Glutamatergic neuron (in vitro differentiated cells): ENCODE results near the gene BLOC1S3. TPM values are rescaled to one million over a fixed set of nuclear protein-coding genes. Genes with fewer than 3 reads are reported as not detected.

Experiments used
- DNase-seq: peaks from one replicate; pipeline ENCODE4 v3.0.0; 2022
- H3K27ac Mint-ChIP-seq: one replicate; pipeline ENCODE4 v1.8.0; 2020; ENCODE audit warnings: mild to moderate bottlenecking, mixed read lengths, inconsistent platforms; ENCODE audit not compliant: unreplicated experiment
- H3K27me3 Mint-ChIP-seq: one replicate; pipeline ENCODE4 v1.8.0; 2020; ENCODE audit warnings: mild to moderate bottlenecking, moderate library complexity, mixed read lengths, inconsistent platforms; ENCODE audit not compliant: unreplicated experiment
- H3K36me3 Mint-ChIP-seq: one replicate; pipeline ENCODE4 v1.8.0; 2020; ENCODE audit warnings: mild to moderate bottlenecking, mixed read lengths, inconsistent platforms; ENCODE audit not compliant: unreplicated experiment
- H3K4me1 Mint-ChIP-seq: one replicate; pipeline ENCODE4 v1.8.0; 2020; ENCODE audit warnings: mild to moderate bottlenecking, low read depth, mixed read lengths, inconsistent platforms; ENCODE audit not compliant: unreplicated experiment
- H3K4me3 Mint-ChIP-seq: one replicate; pipeline ENCODE4 v1.8.0; 2020; ENCODE audit warnings: mild to moderate bottlenecking, mixed read lengths, inconsistent platforms; ENCODE audit not compliant: unreplicated experiment
- H3K9me3 Mint-ChIP-seq: one replicate; pipeline ENCODE4 v1.8.0; 2020; ENCODE audit warnings: mild to moderate bottlenecking, moderate library complexity, mixed read lengths, inconsistent platforms; ENCODE audit not compliant: unreplicated experiment
- total RNA-seq: library from RNA; stranded (reverse); fragmentation: NEBNext Ultra II Directional; extraction: Animal tissue kit (Norgen Biotek cat#: 25700); gene quantifications from one replicate; pipeline ENCODE4 v1.2.1, GENCODE V29; 2021; ENCODE audit not compliant: unreplicated experiment
- TF ChIP-seq, protein P1 (sequence below): fragments of 200-600 bp; sonication (generic); IDR thresholded peaks from one replicate; pipeline ENCODE4 v1.5.0; 2021; ENCODE audit not compliant: partially characterized antibody, unreplicated experiment

BLOC1S3 gene
- total RNA-seq, 1 donor from 2014 or later = 8.1 TPM

DNA sequence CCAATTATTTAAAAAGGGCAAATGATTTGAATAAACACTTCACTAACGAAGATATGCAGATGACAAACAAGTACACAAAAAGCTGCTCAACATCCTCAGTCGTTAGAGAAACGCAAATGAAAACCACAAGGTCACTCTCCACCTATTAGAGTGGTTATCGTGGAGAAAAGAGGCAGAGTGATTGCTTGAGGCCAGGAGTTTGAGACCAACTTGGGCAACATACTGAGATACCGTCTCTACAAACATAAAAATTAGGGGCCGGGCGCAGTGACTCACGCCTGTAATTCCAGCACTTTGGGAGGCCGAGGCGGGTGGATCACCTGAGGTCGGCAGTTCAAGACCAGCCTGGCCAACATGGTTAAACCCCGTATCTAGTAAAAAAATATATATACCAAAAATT, 27.2 kb downstream of the BLOC1S3 start:
- H3K4me1 Mint-ChIP-seq = no peaks in the 10 kb centered on the region
- no peaks in the 10 kb centered on the region for H3K9me3 Mint-ChIP-seq
- TF ChIP-seq, protein P1, sequence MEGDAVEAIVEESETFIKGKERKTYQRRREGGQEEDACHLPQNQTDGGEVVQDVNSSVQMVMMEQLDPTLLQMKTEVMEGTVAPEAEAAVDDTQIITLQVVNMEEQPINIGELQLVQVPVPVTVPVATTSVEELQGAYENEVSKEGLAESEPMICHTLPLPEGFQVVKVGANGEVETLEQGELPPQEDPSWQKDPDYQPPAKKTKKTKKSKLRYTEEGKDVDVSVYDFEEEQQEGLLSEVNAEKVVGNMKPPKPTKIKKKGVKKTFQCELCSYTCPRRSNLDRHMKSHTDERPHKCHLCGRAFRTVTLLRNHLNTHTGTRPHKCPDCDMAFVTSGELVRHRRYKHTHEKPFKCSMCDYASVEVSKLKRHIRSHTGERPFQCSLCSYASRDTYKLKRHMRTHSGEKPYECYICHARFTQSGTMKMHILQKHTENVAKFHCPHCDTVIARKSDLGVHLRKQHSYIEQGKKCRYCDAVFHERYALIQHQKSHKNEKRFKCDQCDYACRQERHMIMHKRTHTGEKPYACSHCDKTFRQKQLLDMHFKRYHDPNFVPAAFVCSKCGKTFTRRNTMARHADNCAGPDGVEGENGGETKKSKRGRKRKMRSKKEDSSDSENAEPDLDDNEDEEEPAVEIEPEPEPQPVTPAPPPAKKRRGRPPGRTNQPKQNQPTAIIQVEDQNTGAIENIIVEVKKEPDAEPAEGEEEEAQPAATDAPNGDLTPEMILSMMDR = no peak
- no peak for DNase-seq
- H3K36me3 Mint-ChIP-seq = no peaks in the 10 kb centered on the region
- H3K27ac Mint-ChIP-seq = no peak overlapping the region
- peaks cover 2% of the 10 kb centered on the region for H3K27me3 Mint-ChIP-seq
- no peak overlapping the region for H3K4me3 Mint-ChIP-seq

DNA sequence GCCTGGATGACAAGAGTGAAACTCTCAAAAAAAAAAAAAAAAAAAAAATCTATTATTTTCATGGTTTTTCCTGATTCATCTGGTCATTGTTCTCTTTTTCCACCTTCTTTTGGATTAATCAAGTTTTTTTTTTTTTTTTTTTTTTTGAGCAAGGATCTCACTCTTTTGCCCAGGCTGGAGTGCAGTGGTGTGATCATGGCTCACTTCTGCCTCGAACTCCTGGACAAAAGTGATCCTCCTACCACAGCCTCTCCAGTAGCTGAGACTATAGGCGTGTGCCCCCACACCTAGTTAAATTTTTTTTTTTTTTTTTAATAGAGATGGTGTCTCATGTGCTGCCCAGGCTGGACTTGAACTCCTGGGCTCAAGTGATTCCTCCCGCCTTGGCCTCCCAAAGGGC, 27.7 kb downstream of the BLOC1S3 start:
- TF ChIP-seq, protein P1 = no peak
- Mint-ChIP-seq H3K27ac (no peak overlapping the region), H3K36me3 (no peaks in the 10 kb centered on the region), H3K9me3 (no peaks in the 10 kb centered on the region), H3K4me1 (no peaks in the 10 kb centered on the region), H3K4me3 (no peak overlapping the region), H3K27me3 (peaks cover 2% of the 10 kb centered on the region)
- no peak for DNase-seq

DNA sequence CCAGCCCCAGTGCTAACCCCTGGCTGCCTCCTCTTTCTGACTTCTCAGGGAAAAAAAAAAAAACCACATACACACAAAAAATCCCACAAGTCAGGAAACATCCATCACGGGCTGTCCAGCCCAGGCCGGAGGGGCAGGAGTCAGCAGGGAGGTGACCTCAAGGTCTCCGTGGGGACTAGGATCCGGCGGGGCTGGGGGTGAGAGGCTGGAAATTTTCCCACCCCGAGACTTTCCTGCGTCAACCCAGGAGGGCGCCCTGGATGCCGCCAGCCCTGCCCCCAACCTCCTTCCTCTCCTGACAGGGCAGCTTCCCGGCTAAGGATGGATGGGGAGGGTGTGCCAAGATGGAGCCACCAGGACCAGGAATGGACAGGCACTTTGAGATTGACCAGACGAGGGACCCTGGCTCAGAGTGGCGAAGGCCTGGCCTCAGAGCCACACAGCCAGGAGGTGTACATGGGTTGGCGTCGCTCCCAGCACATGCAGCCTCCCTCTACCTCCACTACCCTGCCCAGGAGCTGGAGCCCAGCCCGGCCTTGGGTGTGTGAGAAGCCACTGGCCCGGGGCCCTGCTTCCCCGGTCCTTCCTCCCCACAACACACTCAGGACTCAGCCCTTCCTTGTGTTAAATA, 33.3 kb downstream of the BLOC1S3 start:
- Mint-ChIP-seq H3K9me3 (no peaks in the 10 kb centered on the region), H3K27me3 (peaks cover 8% of the 10 kb centered on the region), H3K4me3 (no peak overlapping the region), H3K27ac (no peak overlapping the region), H3K36me3 (no peaks in the 10 kb centered on the region), H3K4me1 (peaks cover 1% of the 10 kb centered on the region)
- no peak for DNase-seq
- TF ChIP-seq, protein P1 = no peak

DNA sequence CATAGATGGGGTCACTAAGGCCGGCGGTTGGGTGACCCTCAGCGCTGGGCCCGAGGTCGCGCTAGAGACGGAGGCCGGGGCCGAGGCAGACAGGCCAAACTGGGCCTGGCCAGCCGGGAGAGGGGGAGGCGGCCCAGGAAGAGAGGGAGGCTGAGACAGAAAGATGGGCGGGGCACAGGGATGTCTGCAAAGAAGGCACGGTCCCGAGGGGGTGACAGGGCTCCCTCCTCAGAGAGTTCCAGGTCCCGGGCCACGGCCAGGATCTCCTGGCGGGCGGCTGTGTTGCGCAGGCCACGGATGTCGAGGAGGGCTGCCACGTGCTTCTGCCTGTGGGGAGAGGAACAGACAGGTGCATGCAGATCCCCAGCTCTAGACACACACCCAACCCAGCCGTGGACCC, 34.4 kb downstream of the BLOC1S3 start:
- TF ChIP-seq, protein P1 = no peak
- Mint-ChIP-seq H3K4me3 (no peak overlapping the region), H3K4me1 (peaks cover 1% of the 10 kb centered on the region), H3K27ac (no peak overlapping the region), H3K27me3 (peaks cover 8% of the 10 kb centered on the region), H3K36me3 (no peaks in the 10 kb centered on the region), H3K9me3 (no peaks in the 10 kb centered on the region)
- DNase-seq = no peak

DNA sequence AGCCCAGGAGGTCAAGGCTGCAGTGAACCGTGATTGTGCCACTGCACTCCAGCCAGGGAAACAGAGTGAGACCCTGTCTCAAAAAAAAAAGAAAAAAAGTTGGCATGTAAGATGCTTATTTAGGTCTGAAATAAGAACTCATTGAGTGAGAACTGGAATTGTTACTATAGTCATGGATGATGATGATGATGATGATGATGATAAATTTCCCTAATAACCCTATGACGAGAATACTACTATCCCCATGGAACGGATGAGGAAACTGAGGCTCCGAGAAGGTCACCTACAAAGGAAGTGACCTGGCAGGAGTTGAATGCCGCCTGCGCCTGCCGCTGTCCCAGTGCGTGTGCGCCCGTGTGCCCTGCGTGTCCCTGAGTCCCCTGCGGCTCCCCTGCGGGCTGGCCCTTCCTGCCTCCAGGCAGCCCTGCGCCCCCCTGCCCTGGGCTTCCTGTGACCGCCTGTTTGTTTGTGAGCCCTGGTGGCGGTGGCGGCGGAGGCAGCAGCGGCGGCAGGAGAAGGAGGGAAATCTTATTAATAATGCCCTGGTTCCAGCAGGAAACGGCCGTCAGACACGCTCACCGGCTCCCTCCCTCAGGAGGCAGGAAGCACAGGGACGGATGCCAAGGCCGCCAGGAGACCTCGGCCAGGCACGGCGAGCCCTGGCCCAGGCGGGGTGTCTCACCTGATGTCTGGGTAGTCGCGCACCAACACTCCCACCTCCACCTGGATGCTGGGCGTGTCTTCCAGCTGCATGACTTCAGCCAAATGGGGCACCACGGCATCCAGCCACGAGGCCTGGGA, 37.0 kb downstream of the BLOC1S3 start:
- H3K27ac Mint-ChIP-seq = no peak overlapping the region
- peaks cover 13% of the 10 kb centered on the region for H3K27me3 Mint-ChIP-seq
- no peaks in the 10 kb centered on the region for H3K9me3 Mint-ChIP-seq
- H3K4me3 Mint-ChIP-seq = peak overlapping the region; percentile 79
- TF ChIP-seq, protein P1 = no peak
- H3K36me3 Mint-ChIP-seq = no peaks in the 10 kb centered on the region
- DNase-seq = peak; percentile 37
- H3K4me1 Mint-ChIP-seq = peaks cover 1% of the 10 kb centered on the region
